OCI-LY3 (cell line): ENCODE measurements around the gene CIAO2B.

Experiments used
- CTCF ChIP-seq: fragments of 200-600, 300-600 bp; sonication (generic); IDR thresholded peaks from 2 replicates; pipeline ENCODE4 v1.5.1; 2014; ENCODE audit warnings: antibody characterized with exemption, low read length, low read depth
- EZH2phosphoT487 ChIP-seq: fragments of 200-600 bp; shearing (Covaris generic); IDR thresholded peaks from 2 replicates; pipeline ENCODE4 v1.6.1; 2018; ENCODE audit warnings: antibody characterized with exemption, mixed run types, low read depth

GRCh38 chr16:66911801-66912200 is 22.4 kb downstream of the CIAO2B start:
- TF ChIP-seq CTCF (no peak), EZH2phosphoT487 (no peak)
